IMR-90 (cell line): ENCODE results near the gene CSTF2T. TPM values are rescaled to one million over a fixed set of nuclear protein-coding genes. Genes with fewer than 3 reads are reported as not detected.

Source experiments
- ATAC-seq: fragments of 200-7000 bp; cut with Tn5 transposase; 2 replicates; pipeline ENCODE4 v1.9.1; 2020; ENCODE audit warnings: low read depth, mild to moderate bottlenecking, moderate library complexity
- Bru-seq: library from RNA; stranded (reverse); fragments of 400-500 nt; gene quantifications from one replicate; lab custom pipeline; 2021; lab: Mats Ljungman, UMichigan
- BruChase-seq, 2 experiments: library from RNA; stranded (reverse); fragments of 400-500 nt; gene quantifications; one replicate each; lab custom pipeline; 2021; lab: Mats Ljungman, UMichigan
- BruUV-seq: library from RNA; stranded (reverse); fragments of 400-500 nt; replicated peaks from 2 replicates; lab custom pipeline; 2021; lab: Mats Ljungman, UMichigan
- CTCF ChIA-PET: fragments of 300-600 bp; formaldehyde crosslinking; extraction: SDS; loops from one replicate; lab custom pipeline; 2021; ENCODE audit warnings: antibody characterized with exemption; lab: Yijun Ruan, JAX
- POLR2A ChIA-PET: fragments of 300-600 bp; sonication (Branson Sonifier 250); formaldehyde crosslinking; loops from one replicate; lab custom pipeline; 2022; ENCODE audit warnings: antibody characterized with exemption; ENCODE audit not compliant: unreplicated experiment; lab: Charles Lee
- DNase-seq: peaks from one replicate; pipeline ENCODE4 v3.0.0; 2013
- H2AFZ ChIP-seq: replicated peaks from 2 replicates; pipeline ENCODE3; 2013; ENCODE audit warnings: low read length, mild to moderate bottlenecking; ENCODE audit not compliant: poor library complexity
- H2AK5ac ChIP-seq: 2 replicates; pipeline ENCODE4 v1.6.1; 2013; ENCODE audit warnings: low read depth, low read length, inconsistent platforms
- H2AK9ac ChIP-seq: replicated peaks from 2 replicates; pipeline ENCODE3; 2013; ENCODE audit warnings: mild to moderate bottlenecking, low read depth, low read length, moderate library complexity; ENCODE audit not compliant: poor library complexity
- H2BK120ac ChIP-seq: 2 replicates; pipeline ENCODE4 v1.6.1; 2013; ENCODE audit warnings: low read depth, low read length, inconsistent platforms
- H2BK15ac ChIP-seq: 3 replicates; pipeline ENCODE4 v1.6.1; 2013; ENCODE audit warnings: low read depth, low read length, inconsistent platforms
- H2BK20ac ChIP-seq: 2 replicates; pipeline ENCODE4 v1.6.1; 2013; ENCODE audit warnings: low read depth, mild to moderate bottlenecking, inconsistent platforms, low read length, moderate library complexity
- H2BK5ac ChIP-seq: 2 replicates; pipeline ENCODE4 v1.6.1; 2013; ENCODE audit warnings: mild to moderate bottlenecking, low read depth, low read length, inconsistent platforms; ENCODE audit not compliant: poor library complexity, severe bottlenecking
- H3K14ac ChIP-seq: replicated peaks from 2 replicates; pipeline ENCODE4 v1.6.1; 2013; ENCODE audit warnings: low read depth, low read length, inconsistent platforms
- H3K18ac ChIP-seq: 2 replicates; pipeline ENCODE4 v1.6.1; 2013; ENCODE audit warnings: low read depth, low read length, control low read depth
- H3K23ac ChIP-seq: 2 replicates; pipeline ENCODE4 v1.6.1; 2013; ENCODE audit warnings: low read depth, low read length, inconsistent platforms
- H3K27ac ChIP-seq: 2 replicates; pipeline ENCODE4 v1.5.1; 2013; ENCODE audit warnings: mild to moderate bottlenecking, control low read depth, low read length; ENCODE audit not compliant: insufficient read depth
- H3K27me3 ChIP-seq: 2 replicates; pipeline ENCODE4 v1.6.1; 2013; ENCODE audit warnings: low read length; ENCODE audit not compliant: control insufficient read depth, insufficient read depth
- H3K36me3 ChIP-seq: 2 replicates; pipeline ENCODE4 v1.6.1; 2013; ENCODE audit warnings: low read length, mixed read lengths; ENCODE audit not compliant: control insufficient read depth, insufficient read depth
- H3K4ac ChIP-seq: 2 replicates; pipeline ENCODE4 v1.6.1; 2013; ENCODE audit warnings: low read depth, low read length, inconsistent platforms
- H3K4me1 ChIP-seq: 2 replicates; pipeline ENCODE4 v1.6.1; 2013; ENCODE audit warnings: low read length, mixed read lengths; ENCODE audit not compliant: control insufficient read depth, insufficient read depth
- H3K4me2 ChIP-seq: 2 replicates; pipeline ENCODE4 v1.6.1; 2013; ENCODE audit warnings: low read depth, mild to moderate bottlenecking, control low read depth, low read length, moderate library complexity
- H3K4me3 ChIP-seq: 2 replicates; pipeline ENCODE4 v1.5.1; 2013; ENCODE audit warnings: low read depth, mild to moderate bottlenecking, control low read depth, low read length, moderate library complexity; ENCODE audit not compliant: insufficient read depth
- H3K56ac ChIP-seq: 2 replicates; pipeline ENCODE4 v1.6.1; 2013; ENCODE audit warnings: low read length, inconsistent platforms; ENCODE audit not compliant: insufficient read depth; ENCODE audit errors: extremely low read depth
- H3K79me1 ChIP-seq, 2 experiments: 2 replicates each; pipeline ENCODE4 v1.6.1; 2013; ENCODE audit warnings: low read length in 2 of 2, inconsistent platforms in 1 of 2, low read depth in 1 of 2
- H3K9ac ChIP-seq: 2 replicates; pipeline ENCODE4 v1.6.1; 2013; ENCODE audit warnings: low read depth, low read length, control low read depth
- H3K9me1 ChIP-seq: 2 replicates; pipeline ENCODE4 v1.6.1; 2013; ENCODE audit warnings: low read length, inconsistent platforms; ENCODE audit not compliant: insufficient read depth
- H3K9me3 ChIP-seq: 2 replicates; pipeline ENCODE4 v1.6.1; 2013; ENCODE audit warnings: low read length; ENCODE audit not compliant: control insufficient read depth, insufficient read depth
- H4K20me1 ChIP-seq: 2 replicates; pipeline ENCODE4 v1.6.1; 2013; ENCODE audit warnings: low read length, inconsistent platforms; ENCODE audit not compliant: insufficient read depth
- H4K5ac ChIP-seq: 2 replicates; pipeline ENCODE4 v1.6.1; 2013; ENCODE audit warnings: mild to moderate bottlenecking, low read depth, low read length, control low read depth
- H4K8ac ChIP-seq, 2 experiments: 2 replicates each; pipeline ENCODE4 v1.6.1; 2013; ENCODE audit warnings: low read depth in 2 of 2, low read length in 2 of 2, control low read depth in 1 of 2, inconsistent platforms in 1 of 2
- H4K91ac ChIP-seq: 2 replicates; pipeline ENCODE4 v1.6.1; 2013; ENCODE audit warnings: low read depth, low read length, inconsistent platforms; ENCODE audit not compliant: insufficient read depth
- CHD1 ChIP-seq: IDR thresholded peaks from 2 replicates; pipeline ENCODE4 v1.6.1; 2012; ENCODE audit warnings: low read depth, low read length, improper control_type of control experiment
- CTCF ChIP-seq: conservative IDR thresholded peaks from 2 replicates; pipeline ENCODE4 v1.5.1; 2012; ENCODE audit warnings: mild to moderate bottlenecking, low read depth, low read length, improper control_type of control experiment
- MAZ ChIP-seq: IDR thresholded peaks from 2 replicates; pipeline ENCODE4 v1.6.1; 2012; ENCODE audit warnings: low read depth, mild to moderate bottlenecking, low read length, improper control_type of control experiment, moderate library complexity, borderline replicate concordance
- NFE2L2 ChIP-seq: fragments of 150-350 bp; IDR thresholded peaks from 2 replicates; pipeline ENCODE4 v1.6.1; 2016; ENCODE audit warnings: low read depth, mild to moderate bottlenecking, low read length
- RCOR1 ChIP-seq: IDR thresholded peaks from 2 replicates; pipeline ENCODE4 v1.6.1; 2012; ENCODE audit warnings: mild to moderate bottlenecking, low read length, improper control_type of control experiment; ENCODE audit not compliant: insufficient replicate concordance
- RFX5 ChIP-seq: IDR thresholded peaks from 2 replicates; pipeline ENCODE4 v1.8.0; 2012; ENCODE audit warnings: low read depth, mild to moderate bottlenecking, low read length, moderate library complexity
- SMC3 ChIP-seq: fragments of 150-350 bp; IDR thresholded peaks from 2 replicates; pipeline ENCODE4 v1.6.1; 2016; ENCODE audit warnings: low read depth, mild to moderate bottlenecking, antibody characterized with exemption, low read length, moderate library complexity
- WGBS, 2 experiments: methylation state at CpG; one replicate each; pipeline versions ENCODE4 v1.1.5 to v1.1.7; 2013; ENCODE audit warnings: missing lambda C conversion rate in 2 of 2; ENCODE audit not compliant: insufficient read length in 1 of 2; ENCODE audit errors: extremely low coverage in 2 of 2; 5-methylcytosine and 5-hydroxymethylcytosine counted together
- dilution Hi-C: fragments of 300-500 bp; cut with HindIII; formaldehyde crosslinking; loops from one replicate; pipeline ENCODE4 v1.14.3; 2018; ENCODE audit warnings: low sequenced_read_pairs; ENCODE audit not compliant: unreplicated experiment
- in situ Hi-C: fragments of 300-500 bp; cut with MboI; formaldehyde crosslinking; loops from 3 replicates; pipeline ENCODE4 v1.14.3; 2019; ENCODE audit warnings: low sequenced_read_pairs, inconsistent platforms, mixed read lengths
- intact Hi-C: fragments of 100-400 bp; cut with micrococcal nuclease; formaldehyde crosslinking; loops from 2 replicates; pipeline ENCODE4 v1.10.0; 2022
- long read RNA-seq: library from polyadenylated mRNA; unstranded; transcript quantifications from one replicate; pipeline ENCODE4 v2.0.0, GENCODE V29; 2021; ENCODE audit not compliant: unreplicated experiment
- polyA plus RNA-seq, 3 experiments: library from polyadenylated mRNA; depleted of rRNA; stranded (reverse); fragments of >200 nt; gene quantifications; 2 replicates each; pipeline ENCODE4 v1.2.3, GENCODE V29; 2012; ENCODE audit warnings: low replicate concordance in 1 of 3
- total RNA-seq: library from RNA; depleted of rRNA; stranded (reverse); fragments of >200 nt; gene quantifications from 2 replicates; pipeline ENCODE4 v1.2.3, GENCODE V29; 2012; rRNA removed
- TF ChIP-seq, protein P1 (sequence below): fragments of 150-350 bp; IDR thresholded peaks from 2 replicates; pipeline ENCODE4 v1.6.1; 2016; ENCODE audit warnings: low read depth, mild to moderate bottlenecking, low read length, moderate library complexity, borderline replicate concordance

Gene CSTF2T, protein sequence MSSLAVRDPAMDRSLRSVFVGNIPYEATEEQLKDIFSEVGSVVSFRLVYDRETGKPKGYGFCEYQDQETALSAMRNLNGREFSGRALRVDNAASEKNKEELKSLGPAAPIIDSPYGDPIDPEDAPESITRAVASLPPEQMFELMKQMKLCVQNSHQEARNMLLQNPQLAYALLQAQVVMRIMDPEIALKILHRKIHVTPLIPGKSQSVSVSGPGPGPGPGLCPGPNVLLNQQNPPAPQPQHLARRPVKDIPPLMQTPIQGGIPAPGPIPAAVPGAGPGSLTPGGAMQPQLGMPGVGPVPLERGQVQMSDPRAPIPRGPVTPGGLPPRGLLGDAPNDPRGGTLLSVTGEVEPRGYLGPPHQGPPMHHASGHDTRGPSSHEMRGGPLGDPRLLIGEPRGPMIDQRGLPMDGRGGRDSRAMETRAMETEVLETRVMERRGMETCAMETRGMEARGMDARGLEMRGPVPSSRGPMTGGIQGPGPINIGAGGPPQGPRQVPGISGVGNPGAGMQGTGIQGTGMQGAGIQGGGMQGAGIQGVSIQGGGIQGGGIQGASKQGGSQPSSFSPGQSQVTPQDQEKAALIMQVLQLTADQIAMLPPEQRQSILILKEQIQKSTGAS
- total RNA-seq = 18.6 and 22.5 TPM in 2 replicates
- polyA plus RNA-seq (2012; rRNA removed) = 5.4 and 7.2 TPM in 2 replicates
- 1.7 and 3.9 TPM in 2 replicates for polyA plus RNA-seq (2012; cell fraction: cytosol; rRNA removed)
- 0.94 and 2.2 TPM in 2 replicates for polyA plus RNA-seq (2012; cell fraction: nucleus; rRNA removed; ENCODE audit: low replicate concordance)
- percentile 71 among the genes with signal in this experiment for Bru-seq, nascent RNA
- percentile 65 among the genes with signal in this experiment for BruChase-seq, experiment 1, labeled RNA remaining after a 6-hour chase
- percentile 92 among the genes with signal in this experiment for BruChase-seq, experiment 2, labeled RNA remaining after a 2-hour chase
- long read RNA-seq, full-length matches to known transcripts = 10 of 10 reads
- long read RNA-seq, partial matches to known transcripts = 0 of 10 reads
- long read RNA-seq, other reads (novel, unspliced or antisense) = 0 of 10 reads

- Histone ChIP-seq H3K79me1 (peaks cover 16 to 31% of the 10 kb centered on the region in 2 experiments; a peak in 3 of 4 replicates), H3K9me1 (peaks cover 10% of the 10 kb centered on the region; the same call in 1 of the 2 replicates), H3K4ac (peak within 1 kb of the TSS; percentile 97), H3K56ac (peak within 1 kb of the TSS; percentile 96), H2BK5ac (peak within 1 kb of the TSS; percentile 98), H4K5ac (peak within 1 kb of the TSS; percentile 97), H3K4me2 (peak within 1 kb of the TSS; percentile 89), H3K4me3 (peak within 1 kb of the TSS; percentile 80), H3K18ac (peak within 1 kb of the TSS; percentile 97), H3K9me3 (no peaks in the 10 kb centered on the region), H2AFZ (peak within 1 kb of the TSS; percentile 96), H4K8ac (peak within 1 kb of the TSS; percentile 83 to 100), H2BK120ac (peak within 1 kb of the TSS; percentile 99), H2AK9ac (peak within 1 kb of the TSS; percentile 87), H3K27ac (peak within 1 kb of the TSS; percentile 98), H3K14ac (peak within 1 kb of the TSS; percentile 98), H3K23ac (peak within 1 kb of the TSS; percentile 99), H3K36me3 (0 out of 2 replicates have a peak, but pooled peaks cover 2% of the 10 kb centered on the region), H2BK15ac (peak within 1 kb of the TSS; percentile 99), H4K91ac (peak within 1 kb of the TSS; percentile 99), H2BK20ac (peak within 1 kb of the TSS; percentile 87; the same call in 1 of the 2 replicates), H3K9ac (peak within 1 kb of the TSS; percentile 96), H3K4me1 (peaks cover 13% of the 10 kb centered on the region), H4K20me1 (peaks cover 8% of the 10 kb centered on the region), H2AK5ac (peak within 1 kb of the TSS; percentile 61), H3K27me3 (no peaks in the 10 kb centered on the region)
- DNase-seq (peak; percentile 96), ATAC-seq (peak; percentile 93)
- intact Hi-C loops = loop anchor here (5.0 to 10.0 kb wide), 4 partner anchors 178 to 695 kb away; partner anchors contain the start of gene PRKG1
- in situ Hi-C loops = no loop called here
- CTCF ChIA-PET = interaction anchor here (0.5 kb wide), 1 partner anchor 898 kb away, joined by 3 read pairs; no protein-coding TSS in a partner anchor
- POLR2A ChIA-PET = no interaction called here
- BruUV-seq = no TSS peak
- 0% methylated on average over 17 of the region's 45 CpGs; no CpG with 5 or more reads in 1 of the 2 experiments for WGBS, 2 experiments
- dilution Hi-C loops = no loop called here
- no peak for TF ChIP-seq CHD1
- no peak for TF ChIP-seq RFX5
- TF ChIP-seq RCOR1 = no peak
- TF ChIP-seq, protein P1, sequence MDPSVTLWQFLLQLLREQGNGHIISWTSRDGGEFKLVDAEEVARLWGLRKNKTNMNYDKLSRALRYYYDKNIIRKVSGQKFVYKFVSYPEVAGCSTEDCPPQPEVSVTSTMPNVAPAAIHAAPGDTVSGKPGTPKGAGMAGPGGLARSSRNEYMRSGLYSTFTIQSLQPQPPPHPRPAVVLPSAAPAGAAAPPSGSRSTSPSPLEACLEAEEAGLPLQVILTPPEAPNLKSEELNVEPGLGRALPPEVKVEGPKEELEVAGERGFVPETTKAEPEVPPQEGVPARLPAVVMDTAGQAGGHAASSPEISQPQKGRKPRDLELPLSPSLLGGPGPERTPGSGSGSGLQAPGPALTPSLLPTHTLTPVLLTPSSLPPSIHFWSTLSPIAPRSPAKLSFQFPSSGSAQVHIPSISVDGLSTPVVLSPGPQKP = no peak
- TF ChIP-seq CTCF = no peak
- no peak for TF ChIP-seq SMC3
- TF ChIP-seq MAZ = peak; percentile 57; the same call in 1 of the 2 replicates
- TF ChIP-seq NFE2L2 = no peak
Observed at GRCh38 chr10:51699475-51700227, at the start of gene CSTF2T. TSS of gene CSTF2T (minus strand) at chr10:51699595. CDS start at chr10:51699549, 46 bp downstream.
